ENCODE results near the gene CHGA. TPM values are rescaled to one million over a fixed set of nuclear protein-coding genes. Genes with fewer than 3 reads are reported as not detected.

CHGA gene
- total and polyA plus RNA-seq, 4 experiments from 2014 or later, result not detected

DNA sequence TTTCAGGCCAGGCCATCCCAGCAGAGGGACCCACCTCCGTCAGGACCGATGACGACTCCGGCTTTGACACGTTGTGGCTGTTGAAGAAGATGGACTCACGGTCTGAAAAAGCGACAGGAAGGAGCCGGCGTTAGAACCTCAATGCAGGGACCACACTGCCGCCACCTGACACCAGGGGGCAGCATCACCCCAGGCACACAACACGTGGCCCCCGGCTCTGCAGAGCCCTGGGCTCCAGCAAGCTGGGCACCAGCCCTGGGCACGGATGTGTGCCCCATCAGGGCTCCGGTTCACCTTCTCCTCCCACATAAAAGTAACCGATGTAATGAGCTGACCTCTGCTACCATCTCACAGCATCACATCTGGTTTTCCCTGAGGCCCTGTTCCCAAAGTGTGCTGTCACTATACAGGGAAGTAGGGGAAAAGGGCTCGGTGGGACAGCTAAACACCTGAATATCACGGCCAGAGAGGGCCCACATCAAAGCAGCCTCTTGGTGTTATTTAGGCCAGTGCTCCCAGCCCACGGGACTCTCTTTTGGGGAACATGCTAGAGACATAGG, 29.0 kb downstream of the CHGA start:
- intact Hi-C loops (cut with micrococcal nuclease), result loop anchor here (1.0 to 5.0 kb wide), 3 partner anchors 160 to 955 kb away; no protein-coding TSS in a partner anchor
- no peaks in the 10 kb centered on the region for H3K9me3 ChIP-seq (ENCODE audit: control insufficient read depth in 1 of 2, low read length in 2 of 2)
- Mint-ChIP-seq H3K36me3 (peaks cover 19 to 33% of the 10 kb centered on the region in 2 donors), H3K27me3 (no peaks in the 10 kb centered on the region), H3K27ac (peak overlapping the region in 4 of 7 donors; percentile 17 to 25 (median 23)), H3K4me3 (no peak overlapping the region), H3K9me3 (peaks cover 0 to 2% (median 0%) of the 10 kb centered on the region in 8 donors), H3K4me1 (peaks cover 3 to 9% (median 5%) of the 10 kb centered on the region in 4 donors)
- no peaks in the 10 kb centered on the region for H3K36me3 ChIP-seq (ENCODE audit: insufficient read depth, low read length)
- POLR2A ChIA-PET (ENCODE audit: partially characterized antibody), result no interaction called here
- H3K4me3 ChIP-seq (ENCODE audit: low read length in 2 of 2), result no peak overlapping the region
- no peaks in the 10 kb centered on the region for H3K4me1 ChIP-seq (ENCODE audit: insufficient read depth, low read length)
- CTCF ChIA-PET (ENCODE audit: partially characterized antibody), result interaction anchor here (0.5 to 5.4 kb wide), 13 partner anchors 8 to 267 kb away, joined by 3 to 36 read pairs (median 5); no protein-coding TSS in a partner anchor
- H3K27me3 ChIP-seq (ENCODE audit: insufficient read depth, low read length), result no peaks in the 10 kb centered on the region
- peak; percentile 66 to 76 (median 70) for DNase-seq
- H3K27ac ChIP-seq (ENCODE audit: low read depth, low read length), result no peak overlapping the region

DNA sequence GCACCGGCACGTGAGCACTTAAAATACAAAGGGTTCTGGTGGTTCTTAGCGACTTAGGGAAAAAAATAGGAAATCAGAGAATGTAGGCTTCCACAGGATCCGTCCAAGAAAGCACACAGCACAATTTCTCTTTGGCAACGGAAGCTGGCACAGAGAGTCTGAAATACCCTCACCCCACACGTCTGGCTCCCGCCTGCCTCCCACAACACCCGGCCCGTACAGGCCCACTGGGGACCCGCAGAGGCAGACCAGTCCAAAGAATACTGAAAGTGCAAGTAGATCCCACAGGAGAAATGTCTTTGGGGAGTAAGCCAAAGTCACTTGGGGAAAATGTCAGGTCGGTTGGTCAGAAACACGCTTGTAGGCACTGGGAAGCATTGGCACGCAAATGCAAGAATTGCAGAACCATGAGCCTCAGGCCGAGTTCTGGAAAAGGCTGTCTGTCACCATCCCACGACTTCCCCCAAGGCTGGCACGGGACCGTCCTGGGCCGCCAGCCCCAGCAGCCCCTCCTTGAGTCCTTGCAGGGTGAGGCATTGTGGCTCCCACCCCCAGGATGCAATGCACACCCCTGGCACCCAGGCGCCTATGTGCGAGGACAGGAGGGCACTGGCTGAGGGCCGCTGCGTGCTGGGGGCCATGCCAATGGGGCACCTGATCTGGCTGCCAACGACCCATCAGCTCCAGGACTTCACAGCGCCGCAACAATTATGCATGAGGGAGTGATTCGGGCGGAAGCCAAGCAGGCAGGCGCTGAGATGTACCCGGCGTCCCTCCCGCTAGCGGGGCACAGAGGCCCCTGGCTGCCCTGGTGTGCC, 29.7 kb downstream of the CHGA start:
- Histone ChIP-seq H3K27ac (ENCODE audit: low read depth, low read length) (no peak overlapping the region), H3K27me3 (ENCODE audit: insufficient read depth, low read length) (no peaks in the 10 kb centered on the region), H3K9me3 (ENCODE audit: control insufficient read depth in 1 of 2, low read length in 2 of 2) (no peaks in the 10 kb centered on the region), H3K36me3 (ENCODE audit: insufficient read depth, low read length) (no peaks in the 10 kb centered on the region), H3K4me3 (ENCODE audit: low read length in 2 of 2) (no peak overlapping the region), H3K4me1 (ENCODE audit: insufficient read depth, low read length) (no peaks in the 10 kb centered on the region)
- intact Hi-C loops (cut with micrococcal nuclease), result loop anchor here (1.0 to 5.0 kb wide), 3 partner anchors 160 to 955 kb away; no protein-coding TSS in a partner anchor
- DNase-seq, result no peak
- CTCF ChIA-PET (ENCODE audit: partially characterized antibody), result interaction anchor here (0.6 to 5.4 kb wide), 15 partner anchors 8 to 267 kb away, joined by 3 to 36 read pairs (median 5); no protein-coding TSS in a partner anchor
- no peak overlapping the region for H3K4me3 Mint-ChIP-seq
- no peaks in the 10 kb centered on the region for H3K9me3 Mint-ChIP-seq
- peaks cover 17 to 36% of the 10 kb centered on the region in 2 donors for H3K36me3 Mint-ChIP-seq
- H3K27ac Mint-ChIP-seq, result no peak overlapping the region
- H3K4me1 Mint-ChIP-seq, result peaks cover 3 to 9% (median 5%) of the 10 kb centered on the region in 4 donors
- no peaks in the 10 kb centered on the region for H3K27me3 Mint-ChIP-seq
- POLR2A ChIA-PET (ENCODE audit: partially characterized antibody), result no interaction called here

DNA sequence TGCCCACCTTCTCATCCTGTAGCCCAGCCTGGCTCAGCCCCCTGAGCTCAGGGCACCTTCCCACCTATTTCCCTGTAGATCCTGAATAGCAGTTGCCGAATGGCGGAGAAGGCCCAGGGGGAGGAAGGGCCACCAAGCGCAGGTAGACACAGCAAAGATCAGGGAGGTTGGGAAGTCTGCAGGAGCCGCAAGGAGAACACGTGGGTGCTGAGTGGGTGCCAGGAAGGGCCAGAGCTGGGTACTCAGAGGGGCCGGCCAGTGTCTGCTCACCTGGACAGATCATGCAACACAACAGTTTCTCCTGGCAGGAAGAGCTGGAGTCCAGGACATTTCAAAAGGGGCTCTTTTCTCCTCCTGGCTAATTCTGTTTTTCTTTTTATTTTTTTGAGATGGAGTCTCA, 30.6 kb downstream of the CHGA start:
- no peak for DNase-seq
- POLR2A ChIA-PET (ENCODE audit: partially characterized antibody), result interaction anchor here (0.5 kb wide), 1 partner anchor 159 kb away, joined by 3 read pairs; no protein-coding TSS in a partner anchor
- Histone ChIP-seq H3K27ac (ENCODE audit: low read depth, low read length) (no peak overlapping the region), H3K4me3 (ENCODE audit: low read length in 2 of 2) (no peak overlapping the region), H3K36me3 (ENCODE audit: insufficient read depth, low read length) (peaks cover 6% of the 10 kb centered on the region), H3K27me3 (ENCODE audit: insufficient read depth, low read length) (no peaks in the 10 kb centered on the region), H3K4me1 (ENCODE audit: insufficient read depth, low read length) (no peaks in the 10 kb centered on the region), H3K9me3 (ENCODE audit: control insufficient read depth in 1 of 2, low read length in 2 of 2) (no peaks in the 10 kb centered on the region)
- Mint-ChIP-seq H3K4me1 (peaks cover 3 to 9% (median 5%) of the 10 kb centered on the region in 4 donors), H3K9me3 (no peaks in the 10 kb centered on the region), H3K27ac (no peak overlapping the region), H3K36me3 (peaks cover 14 to 40% of the 10 kb centered on the region in 2 donors), H3K27me3 (no peaks in the 10 kb centered on the region), H3K4me3 (no peak overlapping the region)
- CTCF ChIA-PET (ENCODE audit: partially characterized antibody), result interaction anchor here (0.9 to 5.4 kb wide), 6 partner anchors 9 to 266 kb away, joined by 3 to 36 read pairs (median 6); no protein-coding TSS in a partner anchor
- intact Hi-C loops (cut with micrococcal nuclease), result loop anchor here (5.0 kb wide), 1 partner anchor 954 kb away; no protein-coding TSS in a partner anchor

DNA sequence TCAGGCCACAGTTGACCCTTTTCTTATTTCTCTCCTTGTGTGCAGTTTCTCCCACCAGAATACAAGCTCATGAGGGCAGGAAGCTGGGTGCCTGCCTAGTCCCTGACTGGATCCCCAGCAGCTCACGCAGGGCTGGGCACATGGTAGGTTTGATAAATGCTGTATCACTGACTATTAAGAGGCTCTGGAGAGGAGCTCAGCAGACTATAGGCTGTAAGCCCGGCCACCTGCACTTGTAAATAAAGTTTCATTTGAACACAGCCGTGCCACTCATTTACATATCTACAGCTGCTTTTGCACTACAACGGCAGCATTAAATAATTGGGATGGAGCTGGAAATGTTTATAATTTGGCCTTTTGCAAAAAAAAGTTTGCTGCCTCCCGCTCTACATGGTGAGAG, 32.0 kb downstream of the CHGA start:
- no peak overlapping the region for H3K27ac ChIP-seq (ENCODE audit: low read depth, low read length)
- Mint-ChIP-seq H3K27ac (peak overlapping the region in 3 of 7 donors; percentile 9 to 28 (median 9)), H3K27me3 (no peaks in the 10 kb centered on the region), H3K36me3 (peaks cover 11 to 38% of the 10 kb centered on the region in 2 donors), H3K4me1 (peaks cover 3 to 9% (median 5%) of the 10 kb centered on the region in 4 donors), H3K4me3 (no peak overlapping the region), H3K9me3 (no peaks in the 10 kb centered on the region)
- H3K27me3 ChIP-seq (ENCODE audit: insufficient read depth, low read length), result no peaks in the 10 kb centered on the region
- DNase-seq, result no peak
- CTCF ChIA-PET (ENCODE audit: partially characterized antibody), result interaction anchor here (1.4 to 5.4 kb wide), 5 partner anchors 8 to 184 kb away, joined by 5 to 36 read pairs (median 6); no protein-coding TSS in a partner anchor
- no peaks in the 10 kb centered on the region for H3K4me1 ChIP-seq (ENCODE audit: insufficient read depth, low read length)
- peaks cover 6% of the 10 kb centered on the region for H3K36me3 ChIP-seq (ENCODE audit: insufficient read depth, low read length)
- POLR2A ChIA-PET (ENCODE audit: partially characterized antibody), result interaction anchor here (1.0 kb wide), 1 partner anchor 178 kb away, joined by 3 read pairs; no protein-coding TSS in a partner anchor
- intact Hi-C loops (cut with micrococcal nuclease), result loop anchor here (5.0 kb wide), 1 partner anchor 952 kb away; no protein-coding TSS in a partner anchor
- H3K4me3 ChIP-seq (ENCODE audit: low read length in 2 of 2), result no peak overlapping the region
- H3K9me3 ChIP-seq (ENCODE audit: control insufficient read depth in 1 of 2, low read length in 2 of 2), result no peaks in the 10 kb centered on the region

DNA sequence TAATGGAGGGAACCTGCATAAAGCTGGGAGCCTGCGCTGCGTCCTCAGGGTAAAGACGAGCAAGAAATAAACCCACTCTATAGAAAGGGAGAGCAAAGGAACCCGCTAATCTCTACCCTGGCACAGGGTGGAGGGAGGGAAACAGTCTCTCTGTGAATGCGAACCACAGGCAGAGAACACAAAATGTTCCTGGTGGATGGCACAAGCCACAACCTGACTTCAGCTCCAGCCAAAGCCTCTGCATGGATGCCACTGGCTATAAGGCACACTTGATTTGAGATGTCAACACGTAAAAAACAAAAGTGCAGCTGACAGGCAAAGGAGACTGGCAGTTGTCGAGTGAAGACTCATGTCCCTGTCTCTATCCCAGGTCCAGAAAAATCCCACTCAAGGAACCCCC, 32.4 kb downstream of the CHGA start:
- ChIA-PET CTCF (ENCODE audit: partially characterized antibody) (interaction anchor here (1.4 to 5.4 kb wide), 4 partner anchors 13 to 183 kb away, joined by 5 to 36 read pairs (median 6); no protein-coding TSS in a partner anchor), POLR2A (ENCODE audit: partially characterized antibody) (no interaction called here)
- intact Hi-C loops (cut with micrococcal nuclease), result no loop called here
- no peak overlapping the region for H3K27ac ChIP-seq (ENCODE audit: low read depth, low read length)
- H3K27me3 ChIP-seq (ENCODE audit: insufficient read depth, low read length), result no peaks in the 10 kb centered on the region
- H3K4me3 Mint-ChIP-seq, result no peak overlapping the region
- no peaks in the 10 kb centered on the region for H3K4me1 ChIP-seq (ENCODE audit: insufficient read depth, low read length)
- H3K4me3 ChIP-seq (ENCODE audit: low read length in 2 of 2), result no peak overlapping the region
- no peaks in the 10 kb centered on the region for H3K27me3 Mint-ChIP-seq
- no peak for DNase-seq
- H3K36me3 ChIP-seq (ENCODE audit: insufficient read depth, low read length), result peaks cover 6% of the 10 kb centered on the region
- peaks cover 3 to 9% (median 5%) of the 10 kb centered on the region in 4 donors for H3K4me1 Mint-ChIP-seq
- H3K36me3 Mint-ChIP-seq, result peaks cover 11 to 37% of the 10 kb centered on the region in 2 donors
- H3K9me3 Mint-ChIP-seq, result no peaks in the 10 kb centered on the region
- H3K9me3 ChIP-seq (ENCODE audit: control insufficient read depth in 1 of 2, low read length in 2 of 2), result no peaks in the 10 kb centered on the region
- H3K27ac Mint-ChIP-seq, result peak overlapping the region in 1 of 7 donors; percentile 9

DNA sequence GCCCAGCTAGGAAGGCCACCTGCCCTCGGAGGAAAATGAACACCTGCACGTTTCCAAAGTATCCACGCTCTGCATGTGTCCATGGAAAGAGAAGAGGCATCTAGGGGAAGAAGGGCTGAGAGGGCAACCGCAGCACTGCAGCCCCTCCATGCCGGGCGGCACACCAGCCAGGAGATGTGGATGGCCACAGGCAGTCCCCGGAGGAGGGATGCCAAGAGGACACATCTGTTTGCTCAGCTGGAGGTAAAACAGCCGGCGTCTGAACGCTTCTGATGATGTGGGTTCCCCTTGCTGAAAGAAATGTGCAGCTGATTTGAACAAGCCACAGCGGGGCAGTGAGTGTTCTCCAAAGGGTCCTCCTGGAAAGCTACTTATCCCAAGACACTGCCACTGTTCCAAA, 34.0 kb downstream of the CHGA start:
- no peaks in the 10 kb centered on the region for H3K9me3 Mint-ChIP-seq
- ChIA-PET CTCF (ENCODE audit: partially characterized antibody) (no interaction called here), POLR2A (ENCODE audit: partially characterized antibody) (no interaction called here)
- H3K36me3 Mint-ChIP-seq, result peaks cover 13 to 42% of the 10 kb centered on the region in 2 donors
- intact Hi-C loops (cut with micrococcal nuclease), result no loop called here
- H3K27me3 ChIP-seq (ENCODE audit: insufficient read depth, low read length), result no peaks in the 10 kb centered on the region
- peaks cover 6% of the 10 kb centered on the region for H3K36me3 ChIP-seq (ENCODE audit: insufficient read depth, low read length)
- no peaks in the 10 kb centered on the region for H3K4me1 ChIP-seq (ENCODE audit: insufficient read depth, low read length)
- peak overlapping the region in 1 of 7 donors; percentile 71 for H3K27ac Mint-ChIP-seq
- H3K27ac ChIP-seq (ENCODE audit: low read depth, low read length), result no peak overlapping the region
- DNase-seq, result no peak
- H3K4me3 Mint-ChIP-seq, result no peak overlapping the region
- no peak overlapping the region for H3K4me3 ChIP-seq (ENCODE audit: low read length in 2 of 2)
- no peaks in the 10 kb centered on the region for H3K9me3 ChIP-seq (ENCODE audit: control insufficient read depth in 1 of 2, low read length in 2 of 2)
- H3K27me3 Mint-ChIP-seq, result no peaks in the 10 kb centered on the region
- peaks cover 2 to 4% (median 3%) of the 10 kb centered on the region in 4 donors for H3K4me1 Mint-ChIP-seq
